ENCODE data around the gene PDE1A. TPM values are rescaled to one million over a fixed set of nuclear protein-coding genes. Genes with fewer than 3 reads are reported as not detected.

PDE1A gene
- total RNA-seq, 4 donors from 2014 or later = 2.3 to 9.2 (median 3.2) TPM

- no peak for DNase-seq
- WGBS, 2 donors = 76 to 84% methylated on average over 3 of the region's 3 CpGs
- intact Hi-C loops (cut with DNase I) = no loop called here
- Histone ChIP-seq H3K4me3 (no peak overlapping the region), H3K36me3 (no peaks in the 10 kb centered on the region), H3K9me3 (no peaks in the 10 kb centered on the region), H3K27ac (no peak overlapping the region), H3K4me1 (no peaks in the 10 kb centered on the region), H3K27me3 (no peaks in the 10 kb centered on the region)
- no peak for TF ChIP-seq POLR2A (IDR thresholded peaks at IDR 0.05)
- no peak for TF ChIP-seq CTCF (IDR thresholded peaks at IDR 0.05)
These were observed 81.5 kb downstream of the PDE1A start for GRCh38 chr2:182345384-182345783.

DNA sequence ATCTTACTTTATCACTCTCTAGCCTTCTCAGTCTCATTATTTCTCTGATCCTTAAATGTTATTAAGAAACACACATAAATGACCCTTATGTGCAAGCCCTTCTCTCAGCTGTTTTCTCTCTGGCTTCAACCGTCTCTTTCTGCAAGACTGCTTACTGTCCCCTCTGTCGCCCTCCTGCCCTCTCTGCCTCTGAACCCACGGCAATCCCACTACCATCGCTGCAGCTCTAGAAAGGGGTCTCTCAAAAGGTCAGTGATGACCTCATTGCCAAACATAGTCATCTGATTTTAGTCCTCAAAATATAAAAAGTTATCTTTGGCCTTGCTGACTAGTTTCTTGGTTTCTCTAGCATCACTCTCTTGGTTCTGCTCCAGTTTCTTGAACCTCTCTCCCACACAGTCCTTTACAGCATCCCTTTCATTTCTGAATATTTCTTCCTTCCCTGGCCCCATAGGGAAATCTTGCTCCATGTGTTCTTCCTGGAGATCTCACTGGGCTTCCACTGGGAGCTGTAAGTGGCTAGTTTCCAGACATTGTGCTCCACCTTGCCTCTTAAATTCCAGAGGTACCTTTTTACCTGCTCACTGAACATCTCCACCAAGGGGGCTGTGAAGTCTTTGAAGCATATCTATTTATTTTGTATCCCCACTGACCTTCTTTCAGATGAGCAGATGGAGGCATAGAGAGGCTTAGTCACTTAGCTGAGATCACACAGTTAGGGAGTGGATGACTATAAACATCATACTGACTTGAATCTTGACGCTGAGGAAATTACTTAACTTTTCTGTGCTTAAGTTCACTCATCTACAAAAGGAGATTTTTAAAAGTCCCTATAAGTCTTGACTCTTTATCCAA, 96.2 kb downstream of the PDE1A start:
- no peaks in the 10 kb centered on the region for H3K36me3 ChIP-seq
- H3K27ac ChIP-seq = no peak overlapping the region
- 70 to 82% methylated on average over 5 of the region's 5 CpGs for WGBS, 2 donors
- TF ChIP-seq CTCF (IDR thresholded peaks at IDR 0.05) (no peak), POLR2A (IDR thresholded peaks at IDR 0.05) (no peak)
- H3K27me3 ChIP-seq = no peaks in the 10 kb centered on the region
- H3K4me3 ChIP-seq = no peak overlapping the region
- DNase-seq = no peak
- intact Hi-C loops (cut with DNase I) = no loop called here
- H3K9me3 ChIP-seq = no peaks in the 10 kb centered on the region
- no peaks in the 10 kb centered on the region for H3K4me1 ChIP-seq

DNA sequence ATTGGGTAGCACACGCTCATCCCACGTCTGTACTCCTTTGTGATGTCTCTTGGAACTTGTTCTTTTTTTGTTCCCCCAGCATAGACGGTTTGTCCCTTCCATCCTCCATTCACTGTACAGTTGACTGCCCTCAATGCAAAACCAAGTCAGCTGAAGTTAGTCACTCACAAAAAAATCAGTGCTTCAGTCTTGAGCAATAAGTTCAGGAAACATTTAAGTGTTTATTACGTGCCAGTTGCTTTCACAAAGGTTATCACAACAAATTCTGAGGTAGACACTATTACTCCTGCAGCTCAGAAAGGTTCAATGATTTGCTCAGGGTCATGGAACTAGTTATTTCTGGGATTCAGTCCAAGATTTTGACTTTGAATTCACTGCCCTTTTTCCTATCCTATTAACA, 102.2 kb downstream of the PDE1A start:
- Histone ChIP-seq H3K27me3 (no peaks in the 10 kb centered on the region), H3K4me3 (no peak overlapping the region), H3K4me1 (peaks cover 0 to 15% (median 0%) of the 10 kb centered on the region in 3 donors), H3K27ac (no peak overlapping the region), H3K9me3 (no peaks in the 10 kb centered on the region), H3K36me3 (no peaks in the 10 kb centered on the region)
- no peak for TF ChIP-seq CTCF (IDR thresholded peaks at IDR 0.05)
- no peak for TF ChIP-seq POLR2A (IDR thresholded peaks at IDR 0.05)
- 70 to 77% methylated on average over 4 of the region's 4 CpGs for WGBS, 2 donors
- DNase-seq = no peak
- intact Hi-C loops (cut with DNase I) = no loop called here

- no peaks in the 10 kb centered on the region for H3K27me3 ChIP-seq
- H3K4me3 ChIP-seq = no peak overlapping the region
- H3K9me3 ChIP-seq = no peaks in the 10 kb centered on the region
- peak overlapping the region in 1 of 4 donors; percentile 27 for H3K27ac ChIP-seq
- TF ChIP-seq CTCF (IDR thresholded peaks at IDR 0.05) (no peak), POLR2A (IDR thresholded peaks at IDR 0.05) (no peak)
- DNase-seq = no peak
- 24 to 32% methylated on average over 1 of the region's 1 CpG for WGBS, 2 donors
- H3K36me3 ChIP-seq = no peaks in the 10 kb centered on the region
- peaks cover 0 to 28% (median 0%) of the 10 kb centered on the region in 3 donors for H3K4me1 ChIP-seq
- intact Hi-C loops (cut with DNase I) = no loop called here
These were observed 105.7 kb downstream of the PDE1A start for GRCh38 chr2:182321096-182321495.

Data from esophagus squamous epithelium (tissue), 5 donors.